Activated CD4-positive, alpha-beta T cell treated with anti-CD3 and anti-CD28 coated beads, Interleukin-10, Interleukin-2, amounts not matched to agents 100 ng/mL and 50 ng/mL, durations not matched to agents 16 hours and 8 hours (primary cell): ENCODE results near the gene OLIG1.

Experiments used
- DNase-seq: peaks from one replicate; pipeline ENCODE4 v3.0.0-alpha.2; 2020

The OLIG1 gene

DNA sequence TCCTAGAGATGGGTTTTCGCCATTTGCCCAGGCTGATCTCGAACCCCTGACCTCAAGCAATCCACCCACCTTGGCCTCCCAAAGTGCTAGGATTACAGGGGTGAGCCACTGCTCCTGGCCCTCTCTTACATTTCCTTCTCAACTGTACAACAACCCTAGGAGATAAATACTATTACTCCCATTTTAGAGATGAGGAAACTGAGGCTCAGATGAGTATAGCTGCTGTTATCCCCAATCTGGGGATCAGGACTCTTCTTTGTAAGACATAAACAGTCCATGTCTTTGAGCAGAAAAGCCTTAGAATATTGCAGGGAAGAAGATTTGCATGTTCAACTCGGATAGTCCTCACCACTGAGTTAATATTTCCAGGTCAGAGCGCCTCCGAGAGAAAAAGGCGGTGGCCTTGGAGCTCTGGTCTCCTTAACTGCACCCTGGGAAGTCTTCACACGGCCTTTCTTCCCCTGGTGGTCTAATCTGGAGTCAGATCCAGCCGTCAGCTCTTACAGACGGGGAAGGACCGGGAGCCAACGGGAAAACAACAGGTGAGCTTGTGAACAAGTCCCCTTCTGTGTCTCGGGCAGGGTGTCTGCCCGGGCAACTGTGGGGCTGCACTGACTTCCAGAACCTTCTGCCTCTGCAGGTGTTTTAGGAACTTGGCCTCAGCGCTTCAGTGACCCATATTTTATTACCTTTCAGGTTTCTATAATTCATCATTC lies 5.9 kb upstream of the OLIG1 start:
- DNase-seq, result no peak

- no peak for DNase-seq
These were observed 5.1 kb upstream of the OLIG1 start for GRCh38 chr21:33064623-33065390.

DNA sequence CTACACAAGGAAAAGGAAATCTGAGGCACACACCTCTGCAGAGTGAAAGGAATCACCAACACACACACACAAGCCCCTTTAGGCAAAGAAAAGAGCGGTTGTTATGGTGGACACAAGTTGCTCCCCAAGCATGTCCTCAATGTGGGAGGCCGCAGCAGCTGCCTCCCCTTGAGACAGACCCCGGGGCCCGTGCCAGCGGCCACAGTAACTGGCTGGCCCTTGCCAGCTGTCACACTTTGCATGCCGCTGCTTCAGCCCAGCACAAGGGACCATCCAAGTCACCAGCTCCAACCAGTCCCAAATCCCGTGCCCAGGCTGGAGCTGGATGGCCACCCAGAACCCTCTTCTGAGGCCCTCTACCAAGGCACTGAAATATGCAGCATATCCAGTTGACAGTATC lies 2.9 kb upstream of the OLIG1 start:
- no peak for DNase-seq

- no peak for DNase-seq
These were observed 2.5 kb upstream of the OLIG1 start for GRCh38 chr21:33067457-33067856.

DNA sequence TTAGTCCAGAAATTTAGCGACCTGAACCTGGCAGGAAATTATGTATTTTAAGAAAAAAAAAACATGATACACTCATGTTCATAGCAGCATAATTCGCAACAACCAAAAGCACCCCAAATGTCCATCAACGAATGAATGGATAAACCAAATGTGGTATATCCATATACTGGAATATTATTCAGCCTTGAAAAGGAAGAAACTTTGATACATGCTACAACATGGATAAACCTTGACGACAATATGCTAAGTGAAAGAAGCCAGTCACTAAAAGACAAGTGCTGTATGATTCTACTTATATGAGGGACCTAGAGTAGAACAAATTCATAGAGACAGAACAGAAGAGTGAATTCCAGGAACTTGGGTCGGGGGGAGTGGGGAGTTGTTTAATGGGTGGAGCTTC lies 698 bp upstream of the OLIG1 start:
- DNase-seq, result no peak

DNA sequence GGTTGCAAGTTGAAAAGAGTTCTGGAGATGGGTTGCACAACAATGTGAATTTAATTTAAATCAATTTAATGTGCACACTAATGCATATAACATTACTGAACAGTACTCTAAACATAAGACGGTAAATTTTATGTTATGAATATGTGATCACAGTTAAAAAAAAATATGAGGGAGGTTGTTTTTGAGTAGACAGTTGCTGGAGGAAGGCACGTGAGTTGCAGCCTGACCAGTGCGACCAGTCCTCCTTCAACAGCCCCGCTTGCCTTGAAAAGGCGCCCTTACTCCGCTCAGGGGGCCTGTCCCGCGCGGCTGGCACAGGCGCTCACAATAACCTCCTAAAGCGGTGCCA lies 322 bp upstream of the OLIG1 start:
- no peak for DNase-seq

DNA sequence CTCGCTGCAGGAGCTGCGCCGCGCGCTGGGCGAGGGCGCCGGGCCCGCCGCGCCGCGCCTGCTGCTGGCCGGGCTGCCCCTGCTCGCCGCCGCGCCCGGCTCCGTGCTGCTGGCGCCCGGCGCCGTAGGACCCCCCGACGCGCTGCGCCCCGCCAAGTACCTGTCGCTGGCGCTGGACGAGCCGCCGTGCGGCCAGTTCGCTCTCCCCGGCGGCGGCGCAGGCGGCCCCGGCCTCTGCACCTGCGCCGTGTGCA lies 730 bp downstream of the OLIG1 start:
- no peak for DNase-seq

DNA sequence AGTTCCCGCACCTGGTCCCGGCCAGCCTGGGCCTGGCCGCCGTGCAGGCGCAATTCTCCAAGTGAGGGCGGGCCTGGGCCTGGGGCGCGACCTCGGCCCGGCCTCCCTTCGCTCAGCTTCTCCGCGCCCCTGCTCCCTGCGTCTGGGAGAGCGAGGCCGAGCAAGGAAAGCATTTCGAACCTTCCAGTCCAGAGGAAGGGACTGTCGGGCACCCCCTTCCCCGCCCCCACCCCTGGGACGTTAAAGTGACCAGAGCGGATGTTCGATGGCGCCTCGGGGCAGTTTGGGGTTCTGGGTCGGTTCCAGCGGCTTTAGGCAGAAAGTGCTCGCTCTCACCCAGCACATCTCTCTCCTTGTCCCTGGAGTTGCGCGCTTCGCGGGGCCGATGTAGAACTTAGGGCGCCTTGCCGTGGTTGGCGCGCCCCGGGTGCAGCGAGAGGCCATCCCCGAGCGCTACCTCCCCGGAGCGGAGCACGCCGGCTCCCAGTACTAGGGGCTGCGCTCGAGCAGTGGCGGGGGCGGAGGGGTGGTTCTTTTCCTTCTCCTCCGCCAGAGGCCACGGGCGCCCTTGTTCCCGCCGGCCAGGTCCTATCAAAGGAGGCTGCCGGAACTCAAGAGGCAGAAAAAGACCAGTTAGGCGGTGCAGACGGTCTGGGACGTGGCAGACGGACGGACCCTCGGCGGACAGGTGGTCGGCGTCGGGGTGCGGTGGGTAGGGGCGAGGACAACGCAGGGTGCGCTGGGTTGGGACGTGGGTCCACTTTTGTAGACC lies 1.2 kb downstream of the OLIG1 start:
- DNase-seq, result no peak

DNA sequence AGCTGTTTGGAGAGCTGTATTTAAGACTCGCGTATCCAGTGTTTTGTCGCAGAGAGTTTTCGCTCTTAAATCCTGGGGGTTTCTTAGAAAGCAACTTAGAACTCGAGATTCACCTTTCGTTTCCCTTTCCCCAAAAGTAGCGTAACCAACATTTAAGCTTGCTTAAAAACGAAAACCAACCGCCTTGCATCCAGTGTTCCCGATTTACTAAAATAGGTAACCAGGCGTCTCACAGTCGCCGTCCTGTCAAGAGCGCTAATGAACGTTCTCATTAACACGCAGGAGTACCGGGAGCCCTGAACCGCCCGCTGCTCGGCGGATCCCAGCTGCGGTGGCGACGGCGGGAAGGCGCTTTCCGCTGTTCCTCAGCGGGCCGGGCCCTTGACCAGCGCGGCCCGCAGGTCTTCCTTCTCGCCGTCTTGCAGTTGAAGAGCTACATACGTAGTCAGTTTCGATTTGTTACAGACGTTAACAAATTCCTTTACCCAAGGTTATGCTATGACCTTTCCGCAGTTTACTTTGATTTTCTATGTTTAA lies 1.9 kb downstream of the OLIG1 start:
- DNase-seq, result no peak

- no peak for DNase-seq
These were observed 3.7 kb downstream of the OLIG1 start for GRCh38 chr21:33073636-33074035.

GRCh38 chr21:33075128-33075527 lies 5.2 kb downstream of the OLIG1 start:
- DNase-seq, result no peak

DNA sequence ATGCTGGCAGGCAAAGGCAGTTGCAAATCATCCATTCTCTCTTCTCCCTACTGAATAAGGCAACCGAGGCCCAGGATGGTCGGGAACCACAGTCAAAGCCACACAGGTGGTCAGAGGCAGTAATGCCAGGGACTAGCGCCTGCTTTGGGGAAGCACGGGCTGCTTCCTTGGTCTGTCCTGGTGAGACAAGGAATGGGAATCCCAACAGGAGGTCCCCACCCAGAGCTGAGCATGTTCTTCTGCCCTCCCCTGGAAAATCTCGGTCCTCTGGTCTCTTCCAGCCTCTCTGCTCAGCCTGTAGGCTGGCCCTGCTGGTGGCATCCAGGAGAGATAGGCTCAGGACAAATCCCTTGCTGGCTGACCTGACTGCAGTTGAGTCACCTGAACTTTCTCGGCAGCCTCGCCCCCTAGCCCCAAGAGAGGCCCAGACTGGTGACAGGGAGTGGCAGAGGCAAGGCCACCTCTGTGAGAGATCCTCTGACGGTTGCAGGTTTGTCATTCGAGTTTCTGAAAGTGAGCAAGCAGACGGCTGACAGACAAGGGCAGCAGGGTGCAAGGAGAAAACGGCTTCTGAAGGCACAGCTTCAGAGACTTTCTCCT lies 5.8 kb downstream of the OLIG1 start:
- DNase-seq, result no peak

GRCh38 chr21:33076600-33077329 lies 6.8 kb downstream of the OLIG1 start:
- no peak for DNase-seq

DNA sequence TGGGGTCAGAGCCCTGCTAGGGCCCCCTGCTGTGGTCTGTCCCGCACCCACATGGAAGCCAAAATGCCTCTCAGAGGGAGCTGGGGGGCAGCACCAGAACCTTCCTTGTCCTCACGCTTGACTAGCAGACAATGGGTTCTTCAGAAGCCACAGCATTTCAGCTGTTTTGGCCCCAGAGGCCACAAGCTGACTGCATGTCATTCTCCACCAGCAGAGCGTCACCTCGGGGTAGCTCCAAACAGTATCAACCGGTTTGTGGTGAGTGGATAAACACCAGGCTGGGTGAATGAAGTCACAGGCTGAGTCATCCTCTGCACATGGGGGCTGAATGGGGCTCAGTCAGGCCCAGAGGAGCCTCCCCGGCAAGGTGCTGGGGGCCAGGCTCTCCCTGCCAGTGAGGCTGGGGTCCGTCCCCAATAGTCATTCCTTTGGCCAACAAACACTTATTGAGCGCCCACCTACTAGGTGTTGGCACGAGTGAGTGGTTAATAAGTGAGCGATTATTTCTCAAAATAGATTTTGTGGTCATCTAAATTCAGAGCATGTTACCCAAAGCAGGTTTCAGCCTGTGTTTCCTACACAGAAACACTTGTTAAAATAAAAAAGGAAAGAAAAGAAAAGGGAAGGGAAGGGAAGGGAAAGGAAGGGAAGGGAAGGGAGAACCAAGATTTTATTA lies 9.1 kb downstream of the OLIG1 start:
- DNase-seq, result peak; percentile 71

DNA sequence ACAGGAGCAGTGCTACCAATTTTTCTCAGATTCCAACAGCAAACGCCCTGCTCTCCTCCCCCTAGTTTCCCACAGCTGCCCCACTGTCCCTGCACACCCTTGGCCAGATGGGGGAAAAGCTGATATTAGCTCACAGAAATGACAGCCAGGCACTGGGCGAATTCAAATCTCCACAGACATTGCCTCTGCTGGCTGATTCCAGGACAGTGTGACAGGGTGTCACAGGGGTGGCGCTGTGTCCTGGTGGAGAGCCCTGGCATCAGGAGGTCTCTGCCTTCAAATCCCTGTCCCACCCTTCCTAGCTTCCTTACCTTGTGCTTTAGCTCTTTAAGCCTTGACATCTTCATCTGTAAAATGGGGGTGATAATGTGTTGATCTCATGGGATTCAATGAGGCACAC lies 10.4 kb downstream of the OLIG1 start:
- no peak for DNase-seq

DNA sequence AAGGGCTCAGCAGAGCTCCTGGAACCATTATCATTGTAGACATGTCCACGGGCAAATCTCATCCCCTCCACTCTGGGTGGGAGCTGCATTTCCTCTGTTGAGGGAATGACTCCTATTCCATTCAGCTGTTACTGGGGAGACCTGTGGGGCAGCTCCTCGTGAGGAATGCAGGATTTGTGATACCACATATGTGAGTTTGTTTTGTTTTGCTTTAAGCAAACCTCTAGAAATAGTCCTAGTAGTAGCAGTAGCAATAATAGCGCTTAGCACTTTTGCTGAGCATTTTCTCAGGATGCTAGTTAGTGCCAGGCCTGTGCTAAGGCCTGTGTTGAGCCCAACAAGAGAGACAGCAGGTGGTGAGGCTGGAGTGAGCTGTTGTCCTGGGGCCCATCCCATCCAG lies 10.8 kb downstream of the OLIG1 start:
- DNase-seq, result no peak

DNA sequence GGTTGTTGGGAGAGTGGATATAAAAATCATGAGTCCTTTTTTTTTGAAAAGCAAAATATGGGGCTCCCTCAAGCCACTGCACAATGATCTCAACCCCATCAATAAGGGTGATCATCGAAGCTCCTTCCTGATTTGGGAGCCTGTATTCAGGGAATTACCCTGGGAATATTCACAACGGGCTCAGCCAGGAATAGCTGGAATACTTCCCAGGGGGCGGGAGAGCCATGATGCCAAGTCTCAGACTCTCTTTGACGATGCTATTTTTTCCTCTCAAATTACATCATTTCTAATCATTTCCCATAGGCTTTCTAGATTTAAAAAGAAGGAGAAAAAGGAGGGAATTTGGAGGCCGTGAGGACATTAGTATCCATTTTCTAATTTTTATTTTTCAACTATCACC lies 18.4 kb downstream of the OLIG1 start:
- DNase-seq, result no peak

GRCh38 chr21:33089395-33090119 lies 19.6 kb downstream of the OLIG1 start:
- no peak for DNase-seq

- DNase-seq, result no peak
These were observed 26.5 kb downstream of the OLIG1 start for GRCh38 chr21:33096426-33096825.

- DNase-seq, result no peak
These were observed 29.2 kb downstream of the OLIG1 start for GRCh38 chr21:33099131-33099530.

DNA sequence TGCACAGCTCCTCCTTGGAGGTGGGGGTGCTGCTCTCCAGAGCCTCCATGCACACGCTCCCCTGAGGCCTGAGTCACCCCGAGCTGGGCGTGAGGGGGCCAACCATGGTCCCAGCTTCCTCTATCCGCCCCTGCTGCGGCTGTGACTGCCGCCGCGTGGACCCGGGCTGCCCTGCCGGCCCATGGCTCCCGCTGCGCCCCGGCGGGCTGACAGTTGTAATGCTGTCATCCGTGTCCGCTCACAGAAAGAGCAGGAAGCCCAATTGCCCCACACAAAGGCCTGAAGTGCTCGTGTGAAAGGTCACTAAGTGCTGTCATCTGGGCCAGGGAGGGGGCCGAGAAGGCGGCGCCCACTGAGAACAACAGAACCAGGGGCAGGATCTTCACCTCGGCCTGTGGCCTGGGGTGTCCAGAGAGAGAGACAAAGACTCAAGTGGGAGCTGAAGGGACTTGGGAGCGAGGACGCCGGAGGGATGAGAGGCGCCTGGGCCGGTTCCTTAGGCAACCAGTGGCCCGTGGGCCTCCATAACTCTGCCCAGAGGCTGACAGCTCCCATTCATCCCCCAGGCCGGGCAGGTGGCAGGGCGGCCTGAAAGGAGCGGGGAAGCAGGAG lies 31.5 kb downstream of the OLIG1 start:
- DNase-seq, result no peak
